ENCODE measurements around the gene RNF19B.
"Not testable (repeated sequence)": the region's sequence is repeated elsewhere in the genome, so short reads cannot be mapped to it uniquely, and the experiment has no call there.

RNF19B gene

GRCh38 chr1:32934535-32934934 lies 30.1 kb downstream of the RNF19B start:
- no peak for DNase-seq (ENCODE audit: extremely low read depth in 1 of 2, low read depth in 1 of 2)

GRCh38 chr1:32933742-32934322 lies 30.8 kb downstream of the RNF19B start:
- no peak for DNase-seq (ENCODE audit: extremely low read depth in 1 of 2, low read depth in 1 of 2)

GRCh38 chr1:32931760-32932159 lies 32.8 kb downstream of the RNF19B start:
- DNase-seq (ENCODE audit: extremely low read depth in 1 of 2, low read depth in 1 of 2) = no peak

- DNase-seq (ENCODE audit: extremely low read depth in 1 of 2, low read depth in 1 of 2) = no peak
Observed at GRCh38 chr1:32929366-32929765, 35.2 kb downstream of the RNF19B start.

- DNase-seq (ENCODE audit: extremely low read depth in 1 of 2, low read depth in 1 of 2) = no peak
Observed at GRCh38 chr1:32928715-32929114, 35.9 kb downstream of the RNF19B start.

GRCh38 chr1:32928285-32928684 lies 36.3 kb downstream of the RNF19B start:
- no peak for DNase-seq (ENCODE audit: extremely low read depth in 1 of 2, low read depth in 1 of 2)

GRCh38 chr1:32927441-32927840 lies 37.2 kb downstream of the RNF19B start:
- DNase-seq (ENCODE audit: extremely low read depth in 1 of 2, low read depth in 1 of 2) = no peak

- DNase-seq (ENCODE audit: extremely low read depth in 1 of 2, low read depth in 1 of 2) = no peak
Observed at GRCh38 chr1:32926562-32926961, 38.0 kb downstream of the RNF19B start.

- no peak for DNase-seq (ENCODE audit: extremely low read depth in 1 of 2, low read depth in 1 of 2)
Observed at GRCh38 chr1:32925403-32926162, 39.0 kb downstream of the RNF19B start.

- DNase-seq (ENCODE audit: extremely low read depth in 1 of 2, low read depth in 1 of 2) = no peak
Observed at GRCh38 chr1:32924881-32925344, 39.7 kb downstream of the RNF19B start.

GRCh38 chr1:32920833-32921232 lies 43.8 kb downstream of the RNF19B start:
- no peak for DNase-seq (ENCODE audit: extremely low read depth in 1 of 2, low read depth in 1 of 2)

- no peak for DNase-seq (ENCODE audit: extremely low read depth in 1 of 2, low read depth in 1 of 2)
Observed at GRCh38 chr1:32919811-32920733, 44.5 kb downstream of the RNF19B start.

GRCh38 chr1:32918179-32918578 lies 46.4 kb downstream of the RNF19B start:
- no peak for DNase-seq (ENCODE audit: extremely low read depth in 1 of 2, low read depth in 1 of 2)

- DNase-seq (ENCODE audit: extremely low read depth in 1 of 2, low read depth in 1 of 2) = no peak
Observed at GRCh38 chr1:32917521-32917920, 47.1 kb downstream of the RNF19B start.

GRCh38 chr1:32915766-32916706 lies 48.6 kb downstream of the RNF19B start:
- DNase-seq (ENCODE audit: extremely low read depth in 1 of 2, low read depth in 1 of 2) = no peak

- DNase-seq (ENCODE audit: extremely low read depth in 1 of 2, low read depth in 1 of 2) = no peak
Observed at GRCh38 chr1:32910319-32910718, 54.3 kb downstream of the RNF19B start.

- DNase-seq (ENCODE audit: extremely low read depth in 1 of 2, low read depth in 1 of 2) = no peak
Observed at GRCh38 chr1:32907435-32907834, 57.2 kb downstream of the RNF19B start.

GRCh38 chr1:32906654-32907053 lies 58.0 kb downstream of the RNF19B start:
- DNase-seq (ENCODE audit: extremely low read depth in 1 of 2, low read depth in 1 of 2) = no peak

- not testable (repeated sequence) for DNase-seq (ENCODE audit: extremely low read depth in 1 of 2, low read depth in 1 of 2)
Observed at GRCh38 chr1:32905588-32905987, 59.0 kb downstream of the RNF19B start.

GRCh38 chr1:32904797-32905196 lies 59.8 kb downstream of the RNF19B start:
- DNase-seq (ENCODE audit: extremely low read depth in 1 of 2, low read depth in 1 of 2) = no peak
